ENCODE results near the gene PROX1.
A peak's percentile ranks its signal among the peaks of the same experiment; 100 is the strongest.

Gene PROX1

DNA sequence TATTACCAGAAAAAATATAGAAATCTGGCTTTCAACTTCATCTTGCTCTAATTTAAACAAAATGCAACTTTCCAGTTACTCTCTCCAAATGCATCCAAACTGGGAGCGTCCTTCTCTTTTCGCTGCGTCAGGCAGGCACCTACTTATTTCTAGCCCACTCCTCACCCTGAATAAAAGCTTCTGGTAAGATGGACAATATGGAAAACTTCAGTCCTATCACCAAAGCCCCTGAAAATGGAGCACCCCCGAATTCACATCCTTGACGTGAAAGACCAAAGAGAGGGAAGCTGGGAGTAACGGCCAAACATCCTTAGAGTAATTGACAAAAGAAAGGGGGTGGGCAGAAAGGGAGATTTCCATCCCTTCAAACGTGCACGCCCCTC lies 5.5 kb upstream of the PROX1 start:
- DNase-seq: no peak

DNA sequence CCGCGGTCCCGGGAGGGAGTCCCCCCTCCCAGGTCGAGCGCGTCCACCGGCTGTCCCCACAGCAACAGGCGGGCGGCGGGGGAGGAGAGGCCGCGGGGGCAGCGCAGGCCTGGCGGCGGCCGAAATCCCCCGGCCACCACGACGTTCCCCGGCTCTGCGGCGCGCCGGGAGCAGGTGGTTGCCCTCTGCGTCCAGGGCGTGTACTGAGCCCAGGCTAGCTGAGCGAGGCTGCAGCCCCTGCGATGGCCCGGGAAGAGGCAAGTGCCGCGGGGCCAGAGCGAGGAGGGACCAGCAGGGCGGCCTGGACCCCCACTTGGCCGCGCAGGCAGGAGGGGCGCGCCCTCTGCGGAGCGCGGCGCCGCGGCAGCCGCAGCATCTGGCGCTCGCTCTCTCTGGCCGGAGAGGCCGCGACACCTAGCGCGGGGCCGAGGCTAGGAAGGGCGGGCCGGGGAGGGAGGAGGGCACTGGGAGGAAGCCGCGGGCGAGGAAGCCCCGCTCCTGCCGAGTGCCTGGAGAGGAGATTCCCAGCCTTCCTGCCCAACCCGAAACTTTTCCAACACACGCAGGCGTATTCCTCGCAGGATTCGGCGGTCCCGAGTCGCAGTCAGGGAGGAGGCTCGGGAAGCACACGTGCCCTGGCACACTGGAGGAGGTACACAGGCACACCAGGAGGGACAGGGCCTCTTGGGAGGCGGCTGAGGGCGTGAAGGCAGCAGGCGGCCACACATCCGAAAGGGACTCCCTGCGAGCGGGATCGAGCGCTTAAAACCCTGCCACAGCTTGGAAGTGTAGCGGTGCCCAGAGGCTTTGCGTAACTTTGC lies 4.9 kb upstream of the PROX1 start:
- DNase-seq: no peak

- no peak for DNase-seq
Observed at GRCh38 chr1:213983493-213984386, 4.0 kb upstream of the PROX1 start.

GRCh38 chr1:213984387-213985208 lies 3.2 kb upstream of the PROX1 start:
- no peak for DNase-seq

DNA sequence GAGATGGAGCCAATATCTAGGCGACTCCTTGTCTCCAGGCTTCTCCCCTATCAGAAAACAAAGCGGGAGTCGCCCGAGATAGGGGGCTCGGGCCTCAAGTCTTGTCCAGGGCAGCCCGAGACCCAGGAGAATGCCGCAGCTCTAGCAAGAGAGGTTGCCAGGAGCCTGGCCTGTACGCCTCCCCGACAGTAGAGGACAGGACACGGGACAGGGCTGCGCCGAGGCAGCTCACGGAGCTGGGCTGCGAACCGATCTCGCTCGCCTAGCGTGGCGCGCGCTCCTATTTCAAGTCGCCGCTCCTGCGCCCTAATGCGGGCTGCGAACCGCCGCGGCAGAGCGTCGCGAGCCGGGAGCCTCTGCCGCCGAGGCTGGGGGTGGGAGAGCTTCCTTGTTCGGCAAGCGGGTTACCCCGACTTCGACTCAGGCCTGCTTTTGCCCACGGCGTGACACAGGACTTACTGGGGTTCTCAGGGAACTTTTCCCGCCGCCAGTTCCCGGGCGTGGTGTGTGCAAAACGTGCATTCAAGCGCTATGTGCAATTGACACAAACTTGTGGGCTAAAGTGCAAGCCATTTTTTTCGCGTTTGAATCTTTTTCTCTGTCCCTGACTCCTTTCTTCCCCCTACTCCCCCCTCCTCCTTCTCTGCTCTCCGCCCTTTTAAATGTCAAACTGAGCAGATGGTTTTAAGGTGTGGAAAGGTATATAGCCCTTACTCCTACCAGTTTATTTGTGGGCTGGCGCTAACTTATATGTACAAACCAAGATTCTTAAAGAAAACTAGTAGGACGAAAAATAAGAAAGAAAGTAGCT lies 2.4 kb upstream of the PROX1 start:
- DNase-seq: no peak

DNA sequence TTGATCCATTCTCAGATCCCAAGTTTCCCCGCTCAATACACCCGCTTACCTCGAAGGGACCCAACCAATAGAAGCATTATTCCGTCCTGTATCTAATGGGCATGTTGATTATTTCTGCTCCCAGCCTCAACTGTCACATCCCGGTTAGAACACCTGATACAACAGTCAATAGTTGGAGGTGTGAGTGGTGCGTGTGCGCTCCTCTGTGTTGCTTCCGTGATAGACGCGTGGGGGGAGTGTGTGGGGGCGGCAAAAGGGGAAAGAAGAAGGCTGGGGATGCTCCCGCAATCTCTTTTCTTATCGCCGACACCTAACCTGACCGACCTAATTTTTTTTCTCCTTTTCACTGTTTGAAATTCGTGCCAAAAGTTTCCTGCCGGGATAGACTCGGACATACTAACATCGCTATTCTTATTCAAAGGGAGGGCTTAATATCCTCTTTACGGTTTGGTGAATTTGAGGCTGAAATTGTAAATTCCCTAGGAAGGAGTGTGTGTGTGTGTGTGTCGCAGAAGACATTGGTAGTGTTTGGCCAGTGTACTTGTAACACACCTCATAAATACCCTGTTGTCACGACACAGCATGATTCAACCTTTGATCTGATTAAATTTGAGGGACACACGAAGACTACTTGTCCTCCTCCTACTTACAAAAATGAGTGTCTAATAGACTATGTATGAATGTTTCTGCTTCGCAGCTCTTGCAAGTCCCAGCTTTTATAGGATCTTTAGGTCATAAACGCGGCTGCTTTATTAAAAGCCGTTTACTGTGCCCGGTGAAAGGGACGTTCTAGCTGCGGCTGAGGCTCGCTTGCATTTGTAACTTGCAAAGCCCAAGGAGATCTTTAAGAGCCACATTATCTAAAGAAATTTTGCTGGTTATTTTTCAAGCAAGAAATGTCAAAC lies 1.5 kb upstream of the PROX1 start:
- DNase-seq: no peak

GRCh38 chr1:213986925-213987250 lies 885 bp upstream of the PROX1 start:
- no peak for DNase-seq

GRCh38 chr1:213987422-213987926 lies 299 bp upstream of the PROX1 start:
- peak; percentile 90 for DNase-seq

- no peak for DNase-seq
Observed at GRCh38 chr1:213988507-213989001, 781 bp downstream of the PROX1 start.

GRCh38 chr1:213989002-213989855 lies 1.5 kb downstream of the PROX1 start:
- DNase-seq: no peak

- no peak for DNase-seq
Observed at GRCh38 chr1:213993929-213994328, 6.2 kb downstream of the PROX1 start.

GRCh38 chr1:213994888-213995287 lies 7.1 kb downstream of the PROX1 start:
- no peak for DNase-seq

- DNase-seq: no peak
Observed at GRCh38 chr1:213995603-213996002, 7.8 kb downstream of the PROX1 start.

DNA sequence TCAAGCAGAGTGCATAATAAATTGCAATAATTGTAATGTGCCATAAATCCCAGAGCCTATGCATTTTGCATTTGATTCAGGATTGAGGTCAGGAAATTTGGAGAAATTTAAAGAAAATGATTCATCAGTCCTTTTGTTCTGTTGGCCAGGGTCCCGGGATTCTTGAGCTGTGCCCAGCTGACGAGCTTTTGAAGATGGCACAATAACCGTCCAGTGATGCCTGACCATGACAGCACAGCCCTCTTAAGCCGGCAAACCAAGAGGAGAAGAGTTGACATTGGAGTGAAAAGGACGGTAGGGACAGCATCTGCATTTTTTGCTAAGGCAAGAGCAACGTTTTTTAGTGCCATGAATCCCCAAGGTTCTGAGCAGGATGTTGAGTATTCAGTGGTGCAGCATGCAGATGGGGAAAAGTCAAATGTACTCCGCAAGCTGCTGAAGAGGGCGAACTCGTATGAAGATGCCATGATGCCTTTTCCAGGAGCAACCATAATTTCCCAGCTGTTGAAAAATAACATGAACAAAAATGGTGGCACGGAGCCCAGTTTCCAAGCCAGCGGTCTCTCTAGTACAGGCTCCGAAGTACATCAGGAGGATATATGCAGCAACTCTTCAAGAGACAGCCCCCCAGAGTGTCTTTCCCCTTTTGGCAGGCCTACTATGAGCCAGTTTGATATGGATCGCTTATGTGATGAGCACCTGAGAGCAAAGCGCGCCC lies 8.7 kb downstream of the PROX1 start:
- no peak for DNase-seq

DNA sequence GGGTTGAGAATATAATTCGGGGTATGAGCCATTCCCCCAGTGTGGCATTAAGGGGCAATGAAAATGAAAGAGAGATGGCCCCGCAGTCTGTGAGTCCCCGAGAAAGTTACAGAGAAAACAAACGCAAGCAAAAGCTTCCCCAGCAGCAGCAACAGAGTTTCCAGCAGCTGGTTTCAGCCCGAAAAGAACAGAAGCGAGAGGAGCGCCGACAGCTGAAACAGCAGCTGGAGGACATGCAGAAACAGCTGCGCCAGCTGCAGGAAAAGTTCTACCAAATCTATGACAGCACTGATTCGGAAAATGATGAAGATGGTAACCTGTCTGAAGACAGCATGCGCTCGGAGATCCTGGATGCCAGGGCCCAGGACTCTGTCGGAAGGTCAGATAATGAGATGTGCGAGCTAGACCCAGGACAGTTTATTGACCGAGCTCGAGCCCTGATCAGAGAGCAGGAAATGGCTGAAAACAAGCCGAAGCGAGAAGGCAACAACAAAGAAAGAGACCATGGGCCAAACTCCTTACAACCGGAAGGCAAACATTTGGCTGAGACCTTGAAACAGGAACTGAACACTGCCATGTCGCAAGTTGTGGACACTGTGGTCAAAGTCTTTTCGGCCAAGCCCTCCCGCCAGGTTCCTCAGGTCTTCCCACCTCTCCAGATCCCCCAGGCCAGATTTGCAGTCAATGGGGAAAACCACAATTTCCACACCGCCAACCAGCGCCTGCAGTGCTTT lies 9.4 kb downstream of the PROX1 start:
- DNase-seq: no peak

DNA sequence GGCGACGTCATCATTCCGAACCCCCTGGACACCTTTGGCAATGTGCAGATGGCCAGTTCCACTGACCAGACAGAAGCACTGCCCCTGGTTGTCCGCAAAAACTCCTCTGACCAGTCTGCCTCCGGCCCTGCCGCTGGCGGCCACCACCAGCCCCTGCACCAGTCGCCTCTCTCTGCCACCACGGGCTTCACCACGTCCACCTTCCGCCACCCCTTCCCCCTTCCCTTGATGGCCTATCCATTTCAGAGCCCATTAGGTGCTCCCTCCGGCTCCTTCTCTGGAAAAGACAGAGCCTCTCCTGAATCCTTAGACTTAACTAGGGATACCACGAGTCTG lies 10.0 kb downstream of the PROX1 start:
- DNase-seq: no peak

DNA sequence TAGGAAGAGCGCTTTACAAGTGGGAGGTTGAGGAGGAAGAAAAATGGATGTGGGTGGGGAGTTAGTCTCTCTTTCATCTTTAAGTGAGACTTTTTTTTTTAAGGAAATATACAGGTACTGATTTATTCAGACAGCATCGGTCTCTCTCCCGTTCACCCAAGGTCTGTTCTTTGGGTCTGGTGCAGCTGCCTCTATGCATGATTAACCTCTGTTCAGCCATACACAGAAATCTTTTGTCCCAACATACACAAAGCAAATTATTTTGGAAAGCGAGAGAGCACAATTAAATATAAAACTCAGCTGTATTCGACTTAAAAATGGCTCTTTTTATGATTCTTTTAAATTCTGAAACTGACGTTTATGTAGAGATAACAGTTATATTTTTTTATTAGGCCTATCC lies 11.0 kb downstream of the PROX1 start:
- no peak for DNase-seq

GRCh38 chr1:213999732-214000131 lies 12.0 kb downstream of the PROX1 start:
- no peak for DNase-seq

GRCh38 chr1:214002060-214002459 lies 14.3 kb downstream of the PROX1 start:
- DNase-seq: no peak

Measured in 8988T (cell line).